Neutrophil (primary cell): ENCODE measurements around the gene RELT.
A peak's percentile ranks its signal among the peaks of the same experiment; 100 is the strongest.

Source experiments
- H3K27ac ChIP-seq: fragments of 200-600 bp; sonication (generic); 2 replicates; pipeline ENCODE4 v1.5.1; 2016; ENCODE audit warnings: mild to moderate bottlenecking, moderate library complexity
- H3K27me3 ChIP-seq: fragments of 200-600 bp; sonication (generic); 2 replicates; pipeline ENCODE4 v1.6.0; 2016; ENCODE audit warnings: mild to moderate bottlenecking
- H3K36me3 ChIP-seq: fragments of 200-600 bp; sonication (generic); 2 replicates; pipeline ENCODE4 v1.5.1; 2017
- H3K4me1 ChIP-seq, 2 experiments: fragments of 200-600 bp in 1 of 2; sonication (generic) in 1 of 2; 1 replicate in 1 of 2; 2 replicates in 1 of 2; pipeline versions ENCODE4 v1.5.1 to v1.6.1; 2013 to 2016; ENCODE audit warnings: low read depth in 1 of 2, low read length in 1 of 2, mild to moderate bottlenecking in 1 of 2, moderate library complexity in 1 of 2; ENCODE audit not compliant: control insufficient read depth in 1 of 2, insufficient read depth in 1 of 2
- H3K4me3 ChIP-seq, 2 experiments: fragments of 200-600 bp in 1 of 2; sonication (generic) in 1 of 2; 1 replicate in 1 of 2; 2 replicates in 1 of 2; pipeline ENCODE4 v1.5.1; 2013 to 2016; ENCODE audit warnings: low read depth in 1 of 2, low read length in 1 of 2, mild to moderate bottlenecking in 1 of 2, moderate library complexity in 1 of 2
- H3K9me3 ChIP-seq: fragments of 200-600 bp; sonication (generic); 2 replicates; pipeline ENCODE4 v1.5.1; 2016
- CTCF ChIP-seq: fragments of 200-600 bp; sonication (generic); IDR thresholded peaks from 2 replicates; pipeline ENCODE4 v1.5.1; 2016; ENCODE audit warnings: antibody characterized with exemption

RELT gene, protein sequence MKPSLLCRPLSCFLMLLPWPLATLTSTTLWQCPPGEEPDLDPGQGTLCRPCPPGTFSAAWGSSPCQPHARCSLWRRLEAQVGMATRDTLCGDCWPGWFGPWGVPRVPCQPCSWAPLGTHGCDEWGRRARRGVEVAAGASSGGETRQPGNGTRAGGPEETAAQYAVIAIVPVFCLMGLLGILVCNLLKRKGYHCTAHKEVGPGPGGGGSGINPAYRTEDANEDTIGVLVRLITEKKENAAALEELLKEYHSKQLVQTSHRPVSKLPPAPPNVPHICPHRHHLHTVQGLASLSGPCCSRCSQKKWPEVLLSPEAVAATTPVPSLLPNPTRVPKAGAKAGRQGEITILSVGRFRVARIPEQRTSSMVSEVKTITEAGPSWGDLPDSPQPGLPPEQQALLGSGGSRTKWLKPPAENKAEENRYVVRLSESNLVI

DNA sequence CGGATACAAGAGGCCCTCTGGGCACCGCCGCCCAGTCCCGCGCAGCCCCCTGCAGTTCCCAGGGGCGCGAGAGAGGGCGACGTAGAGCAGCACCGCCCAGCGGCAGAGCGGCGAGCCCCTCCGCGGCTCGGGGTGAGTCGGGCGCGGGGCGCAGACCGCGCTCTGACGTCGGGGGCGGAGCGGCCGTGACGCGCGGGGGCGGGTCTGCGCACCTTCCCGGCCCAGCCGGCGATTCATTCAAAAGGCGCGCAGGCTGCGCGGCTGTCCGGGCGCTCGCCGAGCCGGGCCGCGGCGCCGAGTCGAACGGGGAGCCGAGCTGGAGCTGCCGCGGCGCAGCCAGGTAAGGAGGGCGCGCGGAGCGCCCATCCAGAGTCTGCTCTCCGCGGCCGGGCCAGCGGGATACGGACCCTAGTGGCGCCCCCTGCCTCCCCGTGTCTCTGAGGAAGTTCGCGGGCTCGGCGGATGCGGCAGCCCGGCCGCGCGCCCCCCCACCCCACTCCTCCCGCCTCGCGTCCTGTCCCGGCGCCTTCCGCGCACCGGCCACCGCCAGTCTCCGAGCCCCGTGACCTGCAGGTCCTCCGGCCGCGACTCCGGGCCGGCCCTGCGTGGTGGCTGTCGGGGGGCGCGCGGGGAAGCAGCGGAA lies at the start of gene RELT:
Gene RELT, plus strand, starts transcription at position 240 of the 643 bp plus-strand sequence. CDS start 12,738 bp downstream, outside the sequence.
- H3K36me3 ChIP-seq: peaks cover 14% of the 10 kb centered on the region
- H3K27me3 ChIP-seq: no peaks in the 10 kb centered on the region
- H3K27ac ChIP-seq: peak within 1 kb of the TSS; percentile 99
- peak within 1 kb of the TSS; percentile 96 to 98 for H3K4me3 ChIP-seq
- H3K9me3 ChIP-seq: no peaks in the 10 kb centered on the region
- TF ChIP-seq CTCF: peak; percentile 99
- peaks cover 64 to 66% of the 10 kb centered on the region in 2 experiments for H3K4me1 ChIP-seq

GRCh38 chr11:73326929-73327811 lies 49.0 kb upstream of the RELT start:
- TF ChIP-seq CTCF: no peak
- Histone ChIP-seq H3K9me3 (no peaks in the 10 kb centered on the region), H3K27ac (peak overlapping the region; percentile 80), H3K36me3 (no peaks in the 10 kb centered on the region), H3K4me1 (peaks cover 35 to 55% of the 10 kb centered on the region in 2 experiments), H3K27me3 (no peaks in the 10 kb centered on the region), H3K4me3 (peak overlapping the region in 1 of 2 experiments; percentile 28)

- H3K4me1 ChIP-seq: peaks cover 27 to 48% of the 10 kb centered on the region in 2 experiments
Measured at GRCh38 chr11:73327812-73328364, 48.3 kb upstream of the RELT start.

DNA sequence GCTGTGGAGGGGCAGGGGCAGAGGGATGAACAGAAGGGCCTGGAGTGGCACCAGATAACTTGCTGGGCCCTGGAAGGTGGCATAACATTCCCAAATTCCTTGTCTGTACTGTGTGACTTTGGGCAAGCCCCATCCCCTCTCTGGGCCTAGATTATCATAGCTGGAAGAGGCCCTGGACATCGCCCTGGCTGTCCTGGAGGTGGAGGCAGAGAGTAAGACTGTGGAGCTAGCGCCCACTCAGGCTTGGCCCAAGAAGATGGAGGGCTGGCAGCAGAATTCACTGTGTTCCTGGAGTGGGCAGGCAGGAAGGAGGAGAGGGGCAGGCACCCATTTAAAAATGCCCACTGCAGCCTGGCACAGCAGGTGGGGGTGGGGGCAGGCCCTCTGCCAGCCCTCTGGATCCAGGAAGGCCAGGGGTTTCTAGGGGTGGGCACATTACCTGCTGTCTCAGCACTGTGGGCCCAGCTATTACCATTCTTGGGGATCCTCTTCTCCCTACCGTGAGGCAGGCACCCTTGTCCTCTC lies 45.6 kb upstream of the RELT start:
- Histone ChIP-seq H3K4me1 (peaks cover 34 to 53% of the 10 kb centered on the region in 2 experiments), H3K4me3 (no peak overlapping the region), H3K27me3 (no peaks in the 10 kb centered on the region), H3K27ac (no peak overlapping the region), H3K36me3 (no peaks in the 10 kb centered on the region), H3K9me3 (no peaks in the 10 kb centered on the region)
- no peak for TF ChIP-seq CTCF

More at GRCh38 chr11:73327812-73328364, 48.3 kb upstream of the RELT start:
- H3K36me3 ChIP-seq: no peaks in the 10 kb centered on the region
- H3K4me3 ChIP-seq: peak overlapping the region in 1 of 2 experiments; percentile 28
- peak overlapping the region; percentile 80 for H3K27ac ChIP-seq
- no peak for TF ChIP-seq CTCF
- no peaks in the 10 kb centered on the region for H3K9me3 ChIP-seq
- H3K27me3 ChIP-seq: no peaks in the 10 kb centered on the region
